Esophagus muscularis mucosa (tissue), 4 donors: Measurements from ENCODE around the gene IQGAP1. TPM values are rescaled to one million over a fixed set of nuclear protein-coding genes. Genes with fewer than 3 reads are reported as not detected.

Source experiments
- DNase-seq: peaks from one replicate; pipeline ENCODE4 v3.0.0-alpha.2; 2017; ENCODE audit errors: extremely low spot score
- H3K27ac ChIP-seq, 4 donors: fragments of 200-600 bp; sonication (generic); replicated peaks in 1 of 4; 1 replicate in 3 of 4; 2 replicates in 1 of 4; pipeline ENCODE4 v1.5.1; 2016 to 2019; ENCODE audit warnings: mild to moderate bottlenecking in 1 of 4
- H3K27me3 ChIP-seq, 4 donors: fragments of 200-600 bp; sonication (generic); one replicate each; pipeline versions ENCODE4 v1.5.1 to v1.6.0; 2016 to 2019
- H3K36me3 ChIP-seq, 4 donors: fragments of 200-600 bp; sonication (generic); one replicate each; pipeline ENCODE4 v1.5.1; 2016 to 2019
- H3K4me1 ChIP-seq, 4 donors: fragments of 200-600 bp; sonication (generic); one replicate each; pipeline ENCODE4 v1.5.1; 2016 to 2019
- H3K4me3 ChIP-seq, 4 donors: fragments of 200-600 bp; sonication (generic); 1 replicate in 2 of 4; 2 replicates in 2 of 4; pipeline ENCODE4 v1.5.1; 2016 to 2019; ENCODE audit warnings: mild to moderate bottlenecking in 4 of 4, moderate library complexity in 1 of 4
- H3K9me3 ChIP-seq, 4 donors: fragments of 200-600 bp; sonication (generic); 1 replicate in 3 of 4; 2 replicates in 1 of 4; pipeline ENCODE4 v1.5.1; 2016 to 2019
- EP300 ChIP-seq: sonication (generic); formaldehyde crosslinking; IDR thresholded peaks from one replicate; pipeline ENCODE4 v1.6.1; 2017; ENCODE audit warnings: antibody characterized with exemption
- WGBS: methylation state at CpG from one replicate; pipeline ENCODE4 v1.1.5; 2018; 5-methylcytosine and 5-hydroxymethylcytosine counted together
- intact Hi-C: fragments of 100-400 bp; cut with DNase I; formaldehyde crosslinking; loops from one replicate; pipeline ENCODE4 v1.15.1; 2023
- small RNA-seq, 3 donors: library from RNA; depleted of rRNA; stranded (forward); fragments of <200 nt; gene quantifications; one replicate each; pipeline ENCODE3, GENCODE V24; 2016
- total RNA-seq, 4 donors: library from RNA; depleted of rRNA; stranded (reverse); fragments of >200 nt; gene quantifications; one replicate each; pipeline versions ENCODE4 v1.1.0 to v1.2.1, GENCODE V29; 2016

IQGAP1 gene
- total RNA-seq, 4 donors from 2014 or later = 212 to 293 (median 251) TPM

DNA sequence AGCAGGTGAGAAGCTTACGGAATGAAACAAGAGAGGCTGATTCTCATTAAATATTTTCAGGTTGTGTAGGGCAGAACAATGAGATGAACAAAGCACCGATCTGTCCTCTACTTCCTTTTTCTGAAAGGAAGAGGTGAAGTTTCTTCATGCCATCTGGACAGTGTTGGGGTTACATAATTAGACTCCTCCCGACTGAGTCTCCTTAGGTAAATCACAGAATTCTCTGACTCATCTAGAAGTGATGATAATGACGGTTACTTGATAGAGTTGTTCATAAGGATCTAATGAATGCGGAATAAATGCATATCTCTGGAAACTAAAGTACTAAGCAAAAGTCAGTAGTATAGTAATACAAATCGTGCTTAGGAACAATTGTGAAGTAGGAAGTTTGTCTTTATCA is 162.9 kb downstream of the IQGAP1 start:
- H3K27ac ChIP-seq = no peak overlapping the region
- intact Hi-C loops = no loop called here
- peaks cover 0 to 8% (median 5%) of the 10 kb centered on the region in 4 donors for H3K36me3 ChIP-seq
- no peak for DNase-seq
- no peak for TF ChIP-seq EP300
- peaks cover 43 to 56% (median 49%) of the 10 kb centered on the region in 4 donors for H3K4me1 ChIP-seq
- H3K4me3 ChIP-seq = no peak overlapping the region
- no peaks in the 10 kb centered on the region for H3K9me3 ChIP-seq
- no peaks in the 10 kb centered on the region for H3K27me3 ChIP-seq
- WGBS = 72% methylated on average over 6 of the region's 6 CpGs

Small RNA genes lying within 50 kb of the gene (small RNA-seq; reads per million reads assigned to genes)
- 0 reads per million in 3 donors for gene NDUFA3P4

Other genes starting within 250 kb of the IQGAP1 start
- gene SEMA4B, start 186.9 kb upstream of the IQGAP1 start, total RNA-seq = 10 to 100 TPM; 30.7 to 68.3 (median 43.4) TPM
- gene CIB1, start 154.3 kb upstream of the IQGAP1 start, total RNA-seq = 10 to 100 TPM; 27.2 to 49.0 (median 33.8) TPM
- gene GDPGP1, start 154.0 kb upstream of the IQGAP1 start, total RNA-seq = 1 to 10 TPM; 3.8 to 7.4 (median 5.3) TPM
- gene TTLL13, start 138.7 kb upstream of the IQGAP1 start, total RNA-seq = under 1 TPM in 2 of 4 donors, not detected in 2; 0.32 to 0.42 TPM
- gene NGRN, start 122.6 kb upstream of the IQGAP1 start, total RNA-seq = 100 to 1,000 TPM; 140 to 166 (median 154) TPM
- 1 to 10 TPM; 1.5 to 2.3 (median 1.7) TPM for gene ZNF774, start 36.0 kb upstream of the IQGAP1 start, total RNA-seq
- gene CRTC3, start 141.7 kb downstream of the IQGAP1 start, total RNA-seq = 10 to 100 TPM; 46.4 to 66.8 (median 59.8) TPM